ENCODE results near the gene CFAP70. TPM values are rescaled to one million over a fixed set of nuclear protein-coding genes. Genes with fewer than 3 reads are reported as not detected.
"Not testable (repeated sequence)": the region's sequence is repeated elsewhere in the genome, so short reads cannot be mapped to it uniquely, and the experiment has no call there.

CFAP70 gene
- total and polyA plus RNA-seq, 5 donors from 2014 or later = 0.09 to 2.6 (median 0.25) TPM; not detected in 2

- Histone ChIP-seq H3K4me3 (ENCODE audit: low read depth, low read length) (no peak overlapping the region), H3K27me3 (ENCODE audit: control insufficient read depth, insufficient read depth, low read length) (no peaks in the 10 kb centered on the region), H3K27ac (ENCODE audit: insufficient read depth, low read length, poor library complexity, severe bottlenecking) (no peak overlapping the region), H3K9me3 (ENCODE audit: control insufficient read depth in 2 of 2, low read length in 2 of 2) (no peaks in the 10 kb centered on the region), H3K36me3 (ENCODE audit: control insufficient read depth, insufficient read depth, low read length) (no peaks in the 10 kb centered on the region), H3K4me1 (ENCODE audit: control insufficient read depth, insufficient read depth, low read length, poor library complexity, severe bottlenecking) (no peaks in the 10 kb centered on the region)
- H3K36me3 Mint-ChIP-seq = no peaks in the 10 kb centered on the region
- peaks cover 19% of the 10 kb centered on the region for H3K27me3 Mint-ChIP-seq
- H3K4me3 Mint-ChIP-seq = no peak overlapping the region
- DNase-seq (peak in 2 of 3 donors; percentile 16 to 50), ATAC-seq (ENCODE audit: low read depth in 2 of 2) (no peak)
- H3K9me3 Mint-ChIP-seq = peaks cover 0 to 3% (median 0%) of the 10 kb centered on the region in 7 donors
- H3K27ac Mint-ChIP-seq = peak overlapping the region in 1 of 3 donors; percentile 63
- H3K4me1 Mint-ChIP-seq = peaks cover 0 to 11% (median 1%) of the 10 kb centered on the region in 4 donors
These were observed 94.8 kb downstream of the CFAP70 start for GRCh38 chr10:73263693-73264347.

- no peak overlapping the region for H3K27ac ChIP-seq (ENCODE audit: insufficient read depth, low read length, poor library complexity, severe bottlenecking)
- peaks cover 0 to 3% (median 0%) of the 10 kb centered on the region in 7 donors for H3K9me3 Mint-ChIP-seq
- H3K4me1 Mint-ChIP-seq = peaks cover 0 to 11% (median 1%) of the 10 kb centered on the region in 4 donors
- ATAC-seq (ENCODE audit: low read depth in 2 of 2) (no peak), DNase-seq (no peak)
- H3K4me3 ChIP-seq (ENCODE audit: low read depth, low read length) = no peak overlapping the region
- H3K36me3 Mint-ChIP-seq = no peaks in the 10 kb centered on the region
- no peak overlapping the region for H3K4me3 Mint-ChIP-seq
- H3K27me3 Mint-ChIP-seq = peaks cover 13% of the 10 kb centered on the region
- H3K27ac Mint-ChIP-seq = no peak overlapping the region
- no peaks in the 10 kb centered on the region for H3K9me3 ChIP-seq (ENCODE audit: control insufficient read depth in 2 of 2, low read length in 2 of 2)
- H3K27me3 ChIP-seq (ENCODE audit: control insufficient read depth, insufficient read depth, low read length) = no peaks in the 10 kb centered on the region
- no peaks in the 10 kb centered on the region for H3K36me3 ChIP-seq (ENCODE audit: control insufficient read depth, insufficient read depth, low read length)
- no peaks in the 10 kb centered on the region for H3K4me1 ChIP-seq (ENCODE audit: control insufficient read depth, insufficient read depth, low read length, poor library complexity, severe bottlenecking)
These were observed 95.6 kb downstream of the CFAP70 start for GRCh38 chr10:73262880-73263555.

GRCh38 chr10:73262105-73262730 lies 96.4 kb downstream of the CFAP70 start:
- peaks cover 0 to 3% (median 0%) of the 10 kb centered on the region in 7 donors for H3K9me3 Mint-ChIP-seq
- H3K9me3 ChIP-seq (ENCODE audit: control insufficient read depth in 2 of 2, low read length in 2 of 2) = no peaks in the 10 kb centered on the region
- no peak overlapping the region for H3K27ac ChIP-seq (ENCODE audit: insufficient read depth, low read length, poor library complexity, severe bottlenecking)
- H3K27ac Mint-ChIP-seq = no peak overlapping the region
- peaks cover 6% of the 10 kb centered on the region for H3K27me3 Mint-ChIP-seq
- H3K4me3 Mint-ChIP-seq = no peak overlapping the region
- no peaks in the 10 kb centered on the region for H3K27me3 ChIP-seq (ENCODE audit: control insufficient read depth, insufficient read depth, low read length)
- H3K36me3 Mint-ChIP-seq = no peaks in the 10 kb centered on the region
- H3K4me3 ChIP-seq (ENCODE audit: low read depth, low read length) = no peak overlapping the region
- no peaks in the 10 kb centered on the region for H3K4me1 ChIP-seq (ENCODE audit: control insufficient read depth, insufficient read depth, low read length, poor library complexity, severe bottlenecking)
- no peaks in the 10 kb centered on the region for H3K36me3 ChIP-seq (ENCODE audit: control insufficient read depth, insufficient read depth, low read length)
- peaks cover 0 to 11% (median 1%) of the 10 kb centered on the region in 4 donors for H3K4me1 Mint-ChIP-seq
- DNase-seq (no peak), ATAC-seq (ENCODE audit: low read depth in 2 of 2) (no peak)

- Mint-ChIP-seq H3K4me3 (no peak overlapping the region), H3K36me3 (no peaks in the 10 kb centered on the region), H3K27ac (no peak overlapping the region), H3K27me3 (peaks cover 6% of the 10 kb centered on the region), H3K9me3 (peaks cover 0 to 3% (median 0%) of the 10 kb centered on the region in 7 donors), H3K4me1 (peaks cover 0 to 11% (median 1%) of the 10 kb centered on the region in 4 donors)
- H3K4me3 ChIP-seq (ENCODE audit: low read depth, low read length) = no peak overlapping the region
- H3K9me3 ChIP-seq (ENCODE audit: control insufficient read depth in 2 of 2, low read length in 2 of 2) = no peaks in the 10 kb centered on the region
- H3K36me3 ChIP-seq (ENCODE audit: control insufficient read depth, insufficient read depth, low read length) = no peaks in the 10 kb centered on the region
- ATAC-seq (ENCODE audit: low read depth in 2 of 2) = no peak
- DNase-seq = no peak
- H3K4me1 ChIP-seq (ENCODE audit: control insufficient read depth, insufficient read depth, low read length, poor library complexity, severe bottlenecking) = no peaks in the 10 kb centered on the region
- H3K27me3 ChIP-seq (ENCODE audit: control insufficient read depth, insufficient read depth, low read length) = no peaks in the 10 kb centered on the region
- H3K27ac ChIP-seq (ENCODE audit: insufficient read depth, low read length, poor library complexity, severe bottlenecking) = no peak overlapping the region
These were observed 97.2 kb downstream of the CFAP70 start for GRCh38 chr10:73261362-73261995.

GRCh38 chr10:73258612-73259011 lies 100.1 kb downstream of the CFAP70 start:
- not testable (repeated sequence) for H3K4me1 Mint-ChIP-seq; H3K27me3 Mint-ChIP-seq; H3K36me3 Mint-ChIP-seq; ATAC-seq (ENCODE audit: low read depth in 2 of 2); H3K4me3 Mint-ChIP-seq; H3K9me3 Mint-ChIP-seq; H3K27ac ChIP-seq (ENCODE audit: insufficient read depth, low read length, poor library complexity, severe bottlenecking); H3K4me3 ChIP-seq (ENCODE audit: low read depth, low read length); H3K9me3 ChIP-seq (ENCODE audit: control insufficient read depth in 2 of 2, low read length in 2 of 2); H3K27me3 ChIP-seq (ENCODE audit: control insufficient read depth, insufficient read depth, low read length); DNase-seq; H3K27ac Mint-ChIP-seq; H3K36me3 ChIP-seq (ENCODE audit: control insufficient read depth, insufficient read depth, low read length); H3K4me1 ChIP-seq (ENCODE audit: control insufficient read depth, insufficient read depth, low read length, poor library complexity, severe bottlenecking)

GRCh38 chr10:73253225-73253555 lies 105.5 kb downstream of the CFAP70 start:
- Histone ChIP-seq H3K4me3 (ENCODE audit: low read depth, low read length) (peak overlapping the region; percentile 98), H3K4me1 (ENCODE audit: control insufficient read depth, insufficient read depth, low read length, poor library complexity, severe bottlenecking) (peaks cover 24% of the 10 kb centered on the region)

GRCh38 chr10:73252445-73253224 lies 106.0 kb downstream of the CFAP70 start, which contains the start of gene MRPS16:
Gene MRPS16, minus strand, starts transcription at chr10:73252644. Its CDS starts 162 bp downstream, at chr10:73252482.
- Histone ChIP-seq H3K36me3 (ENCODE audit: control insufficient read depth, insufficient read depth, low read length) (peaks cover 8% of the 10 kb centered on the region), H3K4me3 (ENCODE audit: low read depth, low read length) (peak within 1 kb of the TSS; percentile 98), H3K9me3 (ENCODE audit: control insufficient read depth in 2 of 2, low read length in 2 of 2) (no peaks in the 10 kb centered on the region), H3K27me3 (ENCODE audit: control insufficient read depth, insufficient read depth, low read length) (no peaks in the 10 kb centered on the region), H3K4me1 (ENCODE audit: control insufficient read depth, insufficient read depth, low read length, poor library complexity, severe bottlenecking) (peaks cover 27% of the 10 kb centered on the region), H3K27ac (ENCODE audit: insufficient read depth, low read length, poor library complexity, severe bottlenecking) (peak within 1 kb of the TSS; percentile 81)
- peak; percentile 93 to 97 (median 95) for DNase-seq
- Mint-ChIP-seq H3K4me1 (peaks cover 12 to 42% (median 25%) of the 10 kb centered on the region in 4 donors), H3K4me3 (peak within 1 kb of the TSS; percentile 96 to 98 (median 98)), H3K27me3 (no peaks in the 10 kb centered on the region), H3K9me3 (no peaks in the 10 kb centered on the region), H3K36me3 (peaks cover 17% of the 10 kb centered on the region), H3K27ac (peak within 1 kb of the TSS; percentile 96 to 98 (median 96))
- ATAC-seq (ENCODE audit: low read depth in 2 of 2) = peak; percentile 94 to 96

More at GRCh38 chr10:73253225-73253555, 105.5 kb downstream of the CFAP70 start:
- H3K4me1 Mint-ChIP-seq = peaks cover 12 to 36% (median 24%) of the 10 kb centered on the region in 4 donors
- H3K27ac Mint-ChIP-seq = peak overlapping the region; percentile 96 to 98 (median 96)
- H3K36me3 Mint-ChIP-seq = peaks cover 17% of the 10 kb centered on the region
- H3K4me3 Mint-ChIP-seq = peak overlapping the region; percentile 96 to 98 (median 98)
- no peaks in the 10 kb centered on the region for H3K27me3 Mint-ChIP-seq
- peaks cover 8% of the 10 kb centered on the region for H3K36me3 ChIP-seq (ENCODE audit: control insufficient read depth, insufficient read depth, low read length)
- H3K27me3 ChIP-seq (ENCODE audit: control insufficient read depth, insufficient read depth, low read length) = no peaks in the 10 kb centered on the region
- H3K9me3 ChIP-seq (ENCODE audit: control insufficient read depth in 2 of 2, low read length in 2 of 2) = no peaks in the 10 kb centered on the region
- no peaks in the 10 kb centered on the region for H3K9me3 Mint-ChIP-seq
- peak overlapping the region; percentile 81 for H3K27ac ChIP-seq (ENCODE audit: insufficient read depth, low read length, poor library complexity, severe bottlenecking)
- ATAC-seq (ENCODE audit: low read depth in 2 of 2) (no peak), DNase-seq (peak in 1 of 3 donors; percentile 33)

Data from CD4-positive, CD25-positive, alpha-beta regulatory T cell (primary cell).